Loucy (cell line): Measurements from ENCODE around the gene SSPN.

Experiments used
- EZH2phosphoT487 ChIP-seq: fragments of 200-600 bp; IDR thresholded peaks from 2 replicates; pipeline ENCODE4 v1.6.1; 2018; ENCODE audit warnings: antibody characterized with exemption, mild to moderate bottlenecking, moderate library complexity, borderline replicate concordance
- TF ChIP-seq, protein P1 (sequence below): fragments of 200-600 bp; sonication (generic); conservative IDR thresholded peaks from 2 replicates; pipeline ENCODE4 v1.5.1; 2014; ENCODE audit warnings: mild to moderate bottlenecking, antibody characterized with exemption, low read length

DNA sequence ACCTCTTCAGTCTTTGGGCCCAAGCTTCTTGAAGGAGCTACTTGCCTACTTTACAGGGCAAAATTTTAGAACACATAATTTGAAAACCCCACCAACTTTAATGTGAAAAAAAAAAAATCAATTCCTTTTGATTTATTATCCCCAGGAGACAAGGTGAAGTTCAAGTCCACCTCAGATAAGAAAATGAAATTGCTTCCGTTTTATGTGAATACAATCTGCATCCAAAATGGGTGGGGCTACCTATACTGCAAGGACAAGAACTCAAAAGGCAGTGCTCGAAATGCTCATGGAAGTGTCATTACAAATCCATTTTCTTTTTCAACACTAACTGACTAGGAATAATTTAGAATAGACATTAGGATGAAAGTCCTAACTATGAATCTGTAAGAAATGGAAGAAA is 45.7 kb downstream of the SSPN start:
- TF ChIP-seq, protein P1, sequence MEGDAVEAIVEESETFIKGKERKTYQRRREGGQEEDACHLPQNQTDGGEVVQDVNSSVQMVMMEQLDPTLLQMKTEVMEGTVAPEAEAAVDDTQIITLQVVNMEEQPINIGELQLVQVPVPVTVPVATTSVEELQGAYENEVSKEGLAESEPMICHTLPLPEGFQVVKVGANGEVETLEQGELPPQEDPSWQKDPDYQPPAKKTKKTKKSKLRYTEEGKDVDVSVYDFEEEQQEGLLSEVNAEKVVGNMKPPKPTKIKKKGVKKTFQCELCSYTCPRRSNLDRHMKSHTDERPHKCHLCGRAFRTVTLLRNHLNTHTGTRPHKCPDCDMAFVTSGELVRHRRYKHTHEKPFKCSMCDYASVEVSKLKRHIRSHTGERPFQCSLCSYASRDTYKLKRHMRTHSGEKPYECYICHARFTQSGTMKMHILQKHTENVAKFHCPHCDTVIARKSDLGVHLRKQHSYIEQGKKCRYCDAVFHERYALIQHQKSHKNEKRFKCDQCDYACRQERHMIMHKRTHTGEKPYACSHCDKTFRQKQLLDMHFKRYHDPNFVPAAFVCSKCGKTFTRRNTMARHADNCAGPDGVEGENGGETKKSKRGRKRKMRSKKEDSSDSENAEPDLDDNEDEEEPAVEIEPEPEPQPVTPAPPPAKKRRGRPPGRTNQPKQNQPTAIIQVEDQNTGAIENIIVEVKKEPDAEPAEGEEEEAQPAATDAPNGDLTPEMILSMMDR = no peak
- no peak for TF ChIP-seq EZH2phosphoT487
